GM21737 (cell line): ENCODE measurements around the gene RYK.
A peak's percentile ranks its signal among the peaks of the same experiment; 100 is the strongest.
"Not testable (repeated sequence)": the region's sequence is repeated elsewhere in the genome, so short reads cannot be mapped to it uniquely, and the experiment has no call there.

Experiments used
- ATAC-seq: cut with Tn5 transposase; IDR thresholded peaks from one replicate; pipeline ENCODE4 v1.9.1; 2021; ENCODE audit warnings: mild to moderate bottlenecking, moderate library complexity; ENCODE audit not compliant: unreplicated experiment

Gene RYK

DNA sequence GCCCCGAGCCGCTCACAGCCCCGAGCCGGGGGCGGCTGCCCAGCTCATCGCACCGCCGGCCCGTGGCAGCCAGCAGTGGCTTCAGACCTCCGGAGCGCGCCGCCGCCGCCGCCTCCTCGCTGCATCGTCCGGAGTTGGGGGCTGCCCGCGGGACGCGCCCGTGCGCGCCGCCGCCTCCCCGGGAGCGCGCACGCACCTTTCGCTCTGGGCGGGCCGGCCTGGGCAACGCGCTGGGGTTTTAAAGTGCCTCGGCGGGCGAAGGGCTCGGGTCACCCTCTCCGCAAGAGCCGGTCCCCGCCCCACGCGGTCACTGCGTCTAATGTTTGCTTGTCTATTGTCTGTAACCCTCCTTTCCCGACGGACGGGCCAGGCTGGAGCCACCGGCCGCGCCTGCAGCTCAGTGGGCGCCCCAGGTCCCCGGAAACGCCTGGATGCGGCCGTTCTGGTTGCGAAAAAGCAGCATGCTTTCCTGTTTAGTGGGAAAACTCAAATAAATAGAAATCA, at the start of gene RYK:
TSS of gene RYK (minus strand) at position 143 of the 504 bp plus-strand sequence. CDS start 205 bp downstream, outside the sequence.
- ATAC-seq = peak; percentile 73

DNA sequence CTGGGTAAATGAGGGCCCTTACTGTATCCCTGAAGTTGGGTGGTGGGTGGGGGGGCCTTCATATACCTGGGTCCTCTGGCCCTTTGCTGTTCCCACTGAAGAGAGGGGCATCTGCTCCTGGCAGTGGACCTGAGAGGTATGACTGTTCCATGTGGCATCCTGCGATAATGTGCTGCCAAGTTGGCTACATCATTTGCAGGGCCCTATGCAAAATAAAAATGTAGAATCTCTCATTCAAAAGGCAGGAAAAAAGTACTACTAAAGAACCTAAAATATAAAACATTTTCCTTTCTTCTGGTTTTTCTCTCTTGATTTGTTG, 49.2 kb upstream of the RYK start:
- ATAC-seq = no peak

DNA sequence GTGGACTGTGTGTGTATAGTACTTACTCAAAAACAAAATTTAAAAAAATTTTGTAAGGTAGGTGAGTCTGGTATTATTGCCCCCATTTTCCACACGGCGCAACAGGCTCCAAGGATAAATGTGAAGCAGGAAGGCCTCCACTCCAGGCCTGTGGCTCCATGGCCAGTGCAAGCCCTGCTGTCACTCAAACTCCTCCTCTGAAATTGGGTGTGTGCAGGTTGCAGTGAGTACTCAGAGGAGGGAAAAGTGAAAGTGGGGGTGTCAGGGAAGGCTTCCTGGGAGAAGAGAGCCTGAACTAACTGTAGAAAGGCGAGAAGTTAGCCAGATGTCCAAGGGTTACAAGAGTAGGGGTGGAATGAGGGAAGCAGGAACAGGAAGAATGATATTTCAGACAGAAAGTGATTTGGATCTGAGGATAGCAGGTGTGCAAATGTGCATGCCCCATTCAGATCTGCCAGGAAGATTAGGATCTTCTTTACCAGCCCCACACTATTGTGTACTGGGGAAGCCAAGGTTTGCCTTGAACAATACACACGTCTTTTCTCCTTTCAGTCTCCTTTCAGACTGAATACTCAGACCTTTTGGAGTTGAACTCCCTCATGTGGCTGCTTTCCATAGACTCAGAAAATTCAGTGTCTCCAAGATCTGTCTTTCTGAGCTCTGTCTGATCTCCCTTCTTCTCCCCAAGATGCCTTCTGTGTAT, 48.7 kb upstream of the RYK start:
- no peak for ATAC-seq

DNA sequence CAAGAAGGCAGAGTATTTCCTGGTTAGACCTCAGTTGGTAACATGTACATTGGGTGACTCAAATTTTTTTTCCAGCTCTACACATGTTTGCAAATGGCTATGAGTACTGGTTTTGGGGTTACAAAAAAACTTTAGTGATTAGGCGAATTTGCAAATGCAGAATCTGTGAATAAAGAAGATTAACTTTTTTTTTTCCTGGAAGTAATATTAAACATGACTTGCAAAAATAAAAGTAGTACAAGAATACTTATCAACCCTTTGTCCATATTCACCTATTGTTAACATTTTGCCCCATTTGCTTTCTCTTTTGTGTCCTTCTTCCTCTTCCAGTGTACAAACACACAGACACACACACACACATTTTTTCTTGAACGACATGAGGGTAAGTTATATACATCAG, 47.6 kb upstream of the RYK start:
- ATAC-seq = no peak

DNA sequence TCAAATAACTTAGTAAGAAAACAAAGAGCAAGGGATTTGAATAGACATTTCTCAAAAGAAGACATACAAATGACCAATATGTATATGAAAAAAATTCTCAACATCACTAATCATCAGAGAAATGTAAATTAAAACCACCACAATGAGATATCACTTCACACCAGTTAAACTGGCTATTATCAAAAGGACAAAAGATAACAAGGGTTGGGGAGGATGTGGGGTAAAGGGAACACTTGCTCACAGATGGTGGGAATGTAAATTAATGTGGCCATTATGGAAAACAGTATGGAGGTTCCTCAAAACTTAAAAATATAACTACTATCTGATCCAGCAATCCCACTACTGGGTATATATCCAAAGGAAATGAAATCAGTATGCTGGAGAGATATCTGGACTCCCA, 46.0 kb upstream of the RYK start:
- no peak for ATAC-seq

DNA sequence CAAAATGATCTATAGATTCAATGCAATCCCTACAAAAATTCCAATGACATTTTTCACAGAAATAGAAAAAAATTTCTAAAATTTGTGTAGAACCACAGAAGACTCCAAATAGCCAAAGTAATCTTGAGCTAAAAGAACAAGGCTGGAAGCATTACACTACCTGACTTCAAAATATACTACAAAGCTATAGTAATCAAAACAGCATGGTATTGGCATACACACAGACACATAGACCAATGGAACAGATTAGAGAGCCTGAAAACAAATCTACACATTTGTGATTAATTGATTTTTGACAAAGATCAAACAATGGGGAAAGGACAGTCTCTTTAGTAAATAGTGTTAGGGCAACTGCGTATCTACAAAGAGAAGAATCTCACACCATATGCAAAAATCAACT, 45.3 kb upstream of the RYK start:
- no peak for ATAC-seq

DNA sequence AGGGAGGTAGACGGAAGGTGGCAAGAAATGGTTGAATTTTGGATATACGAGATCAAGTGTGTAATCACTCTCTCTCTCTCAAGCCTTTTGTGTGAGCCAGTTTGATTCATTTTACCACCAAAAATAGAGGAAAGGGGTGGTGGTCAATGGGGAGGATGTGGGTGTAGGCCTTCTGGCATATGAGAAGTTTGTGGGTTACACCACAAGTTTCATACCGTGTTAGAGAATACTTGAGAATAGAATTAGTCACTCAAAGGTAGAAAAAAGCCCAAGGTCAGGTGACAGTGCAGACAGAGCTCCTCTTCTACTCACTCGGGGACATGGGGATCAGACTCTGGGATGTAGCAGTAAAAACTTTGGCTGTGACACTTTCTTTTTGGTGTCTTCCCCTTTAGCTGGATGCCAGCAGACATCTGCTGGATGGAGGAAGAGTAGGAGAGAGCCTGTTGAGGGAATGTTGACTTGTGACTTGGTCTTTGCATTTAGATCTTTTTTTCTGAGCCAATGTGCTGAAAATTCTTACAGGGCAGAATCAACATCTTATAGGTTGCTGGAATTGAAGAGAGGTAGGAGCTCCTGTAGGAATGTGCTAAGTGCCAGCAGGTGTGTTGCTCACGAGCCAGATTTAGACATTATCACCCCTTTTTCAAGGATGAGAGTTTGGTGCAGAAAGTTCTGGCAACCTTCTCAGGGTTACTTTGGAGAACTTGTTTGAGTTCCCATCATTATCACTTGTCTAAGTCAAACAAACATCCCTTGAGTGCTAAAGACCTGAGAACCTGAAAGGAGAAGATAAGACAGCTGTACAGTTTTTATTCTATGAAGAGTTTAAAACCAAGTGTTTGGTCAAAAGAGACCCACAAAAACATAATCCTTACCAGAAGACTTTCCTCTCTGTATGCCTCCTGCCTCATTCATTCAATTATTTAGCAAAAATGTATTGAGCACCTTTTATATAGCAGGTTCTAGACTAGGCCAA, 43.9 kb upstream of the RYK start:
- peak; percentile 100 for ATAC-seq

DNA sequence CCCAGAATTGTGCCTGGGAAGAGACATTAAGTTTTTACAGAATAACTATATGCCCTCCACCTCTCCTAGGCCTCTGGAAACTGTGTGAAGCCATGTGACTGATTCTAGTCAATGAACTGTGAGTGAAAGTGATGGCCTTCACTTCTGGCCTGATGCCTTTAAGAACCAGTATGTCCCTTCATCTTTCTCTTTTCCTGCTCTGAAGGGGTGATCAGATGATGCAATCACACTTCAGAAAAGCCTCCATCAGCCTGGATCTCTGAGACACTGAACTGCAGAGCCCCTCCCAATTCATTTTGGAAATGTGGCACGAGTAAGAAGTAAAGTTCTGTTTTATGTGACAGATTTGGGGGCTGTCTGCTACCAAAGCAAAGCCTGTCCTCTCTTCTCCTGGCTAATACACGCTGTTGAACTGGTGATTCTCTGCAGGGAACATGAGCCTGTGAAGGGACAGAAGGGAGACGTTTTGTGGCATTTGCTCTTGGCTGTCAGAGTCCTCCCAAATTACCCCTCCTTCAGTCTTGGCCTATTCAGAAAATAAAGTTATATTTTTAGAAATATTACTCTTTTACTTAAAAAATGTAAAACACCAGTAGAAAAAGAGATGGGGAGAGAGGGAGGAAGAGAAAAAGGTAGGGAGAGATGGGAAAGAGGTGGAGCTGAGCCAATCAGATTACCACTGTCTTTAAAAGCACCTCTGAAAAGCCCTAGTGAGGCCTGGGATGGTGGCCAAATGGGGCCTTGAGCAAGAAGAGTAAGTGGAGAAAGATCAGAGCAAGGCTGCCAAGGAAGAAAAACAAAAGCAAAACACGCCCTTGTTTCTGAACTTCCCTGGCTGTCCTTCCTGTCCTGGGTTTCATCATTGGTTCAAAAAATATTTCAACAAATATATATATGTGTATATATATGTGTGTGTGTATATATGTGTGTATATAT, 40.9 kb upstream of the RYK start:
- no peak for ATAC-seq

DNA sequence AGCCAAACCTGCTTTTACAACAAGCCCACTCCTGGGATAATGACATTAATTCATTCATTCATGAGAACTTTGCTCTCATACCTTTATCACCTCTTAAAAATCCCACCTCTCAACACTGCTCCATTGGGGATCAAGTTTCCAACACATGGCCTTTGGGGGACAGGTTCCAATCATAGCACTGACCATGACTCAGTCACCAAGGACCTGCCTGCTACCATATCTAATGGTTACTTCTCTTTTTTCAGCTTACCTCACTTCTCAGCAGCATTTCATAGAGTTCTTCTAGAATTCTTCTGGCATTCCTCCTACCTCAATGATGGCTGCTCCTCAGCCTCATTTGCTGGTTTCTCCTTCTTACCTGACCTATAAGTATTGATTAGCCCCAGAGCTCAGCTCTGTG, 36.9 kb upstream of the RYK start:
- no peak for ATAC-seq

DNA sequence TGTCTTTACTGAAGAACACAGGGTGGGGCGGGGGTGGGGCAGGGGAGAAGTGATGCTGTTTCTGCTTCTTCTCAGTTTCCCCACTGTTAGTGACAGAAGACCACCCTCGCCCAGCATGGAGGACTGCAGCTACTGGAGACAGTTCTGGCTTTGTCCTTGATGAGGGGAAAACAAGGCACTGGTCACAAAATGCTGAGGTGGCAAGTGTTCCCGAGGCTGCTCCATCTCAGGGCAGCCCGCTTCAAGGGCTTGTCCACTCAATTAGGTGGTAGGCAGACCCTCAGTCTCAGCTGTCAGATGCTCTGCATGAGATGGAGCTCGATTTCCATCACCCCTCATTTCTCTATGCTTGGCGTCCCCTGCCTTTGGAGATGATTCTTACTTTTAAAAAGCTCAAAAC, 33.8 kb upstream of the RYK start:
- ATAC-seq = no peak

DNA sequence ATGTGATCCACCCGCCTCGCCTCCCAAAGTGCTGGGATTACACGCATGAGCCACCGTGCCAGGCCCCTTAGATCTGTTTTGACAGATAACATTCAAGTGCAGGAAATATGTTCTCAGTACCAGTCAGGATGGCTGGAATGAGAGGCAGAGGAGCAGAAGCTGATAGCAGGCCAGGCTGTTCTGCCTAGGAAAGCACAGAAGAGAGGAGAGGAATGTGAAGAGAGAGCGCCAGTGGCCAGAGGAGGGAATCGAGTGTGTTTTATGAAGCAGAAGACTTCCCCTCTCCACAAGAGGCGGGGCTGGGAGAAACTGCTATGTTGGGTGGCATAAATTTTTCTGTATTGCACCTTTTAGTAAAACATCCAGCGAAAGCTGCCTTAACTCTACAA, 32.0 kb upstream of the RYK start:
- ATAC-seq = no peak

DNA sequence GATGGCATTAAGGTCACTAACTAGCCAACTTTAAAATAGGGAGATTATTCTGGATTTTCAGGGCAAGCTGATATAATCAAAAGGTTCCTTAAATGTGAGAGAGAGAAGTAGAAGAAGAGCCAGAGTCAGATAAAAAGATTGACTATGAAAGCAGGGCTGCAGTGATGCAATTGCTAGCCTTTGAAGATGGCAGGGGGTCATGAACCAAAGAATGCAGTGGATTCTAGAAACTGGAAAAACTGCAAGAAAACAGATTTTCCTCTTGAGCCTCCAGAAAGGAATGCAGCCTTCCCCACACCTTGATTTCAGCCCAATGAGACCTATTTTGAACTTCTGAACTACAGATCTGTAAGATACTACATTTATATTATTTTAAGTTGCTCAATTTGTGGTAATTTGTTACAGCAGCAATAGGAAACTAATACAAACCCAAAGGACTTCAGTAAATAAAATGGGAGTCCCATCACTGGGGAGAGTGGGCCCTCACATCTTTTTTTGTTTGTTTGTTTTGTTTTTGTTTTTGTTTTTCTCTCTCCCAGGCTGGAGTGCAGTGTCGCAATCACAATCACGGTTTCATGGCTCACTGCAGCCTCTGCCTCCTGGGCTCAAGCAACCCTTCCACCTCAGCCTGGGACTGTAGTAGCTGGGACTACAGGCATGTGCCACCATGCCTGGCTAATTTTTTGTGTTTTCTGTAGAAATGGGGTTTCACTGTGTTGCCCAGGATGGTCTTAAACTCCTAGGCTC, 31.4 kb upstream of the RYK start:
- ATAC-seq = no peak

DNA sequence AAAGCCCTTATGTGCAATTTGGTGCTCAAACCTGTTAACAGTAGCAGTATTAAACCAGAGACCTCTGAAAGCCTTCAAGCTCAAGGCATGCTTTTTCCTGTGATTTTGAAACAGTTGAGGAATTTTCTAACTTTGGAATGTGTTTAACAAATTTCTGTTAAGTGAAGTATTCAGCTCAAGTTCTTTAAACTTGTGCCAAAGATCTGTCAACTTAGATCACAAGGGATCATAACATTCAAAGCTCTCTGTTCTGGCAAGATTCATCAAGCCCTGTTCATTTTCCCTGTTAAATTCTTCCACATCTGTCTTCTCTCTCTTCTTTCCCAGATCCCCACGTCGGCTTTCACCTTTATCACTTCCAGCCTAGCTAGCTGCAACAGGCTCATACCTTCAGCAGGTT, 28.8 kb upstream of the RYK start:
- ATAC-seq = no peak

DNA sequence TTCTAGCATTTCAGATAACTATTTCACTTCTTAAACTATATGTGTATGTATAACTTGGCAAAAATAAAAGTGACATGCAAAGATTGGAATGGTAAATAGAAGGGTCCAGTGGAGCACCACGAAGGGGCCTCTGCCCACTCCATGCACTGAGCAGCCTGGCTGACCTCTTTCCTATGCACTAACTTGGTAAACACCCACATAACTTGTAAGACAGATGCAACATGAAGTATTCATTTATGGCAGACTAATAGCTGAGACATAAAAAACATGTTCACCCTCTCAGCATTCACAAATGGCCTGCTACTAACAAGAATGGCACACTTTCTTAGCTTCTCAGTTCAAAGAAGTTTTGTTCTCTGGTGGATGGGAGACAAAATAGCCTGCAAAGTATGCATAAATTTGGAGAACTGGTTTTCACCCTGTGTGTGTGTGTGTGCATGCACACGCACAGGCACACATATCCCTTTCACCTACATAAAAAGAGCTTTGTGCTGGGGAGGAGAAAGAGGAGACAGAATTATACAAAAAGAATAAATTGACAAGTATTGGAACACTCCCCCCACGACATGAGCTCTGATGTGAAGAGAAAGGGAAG, 26.5 kb upstream of the RYK start:
- ATAC-seq = no peak

DNA sequence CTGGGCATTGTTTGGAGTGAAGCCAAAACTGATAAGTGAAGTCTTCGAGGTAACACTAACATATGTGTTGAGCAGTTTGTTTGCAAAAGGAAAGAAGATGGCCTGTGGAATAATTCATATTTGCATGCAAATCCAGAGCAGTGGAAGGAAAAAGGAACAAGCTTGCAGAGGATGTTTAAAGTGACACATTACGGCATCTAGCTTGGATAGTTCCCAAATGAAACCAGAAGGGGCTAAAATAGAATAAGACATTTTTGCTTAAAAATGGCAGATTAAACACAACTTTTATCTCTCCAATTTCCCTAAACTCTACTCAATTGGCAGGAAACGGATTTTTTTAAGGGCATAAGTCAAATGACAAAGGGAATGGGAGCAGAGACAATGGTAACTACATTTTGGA, 25.4 kb upstream of the RYK start:
- no peak for ATAC-seq

DNA sequence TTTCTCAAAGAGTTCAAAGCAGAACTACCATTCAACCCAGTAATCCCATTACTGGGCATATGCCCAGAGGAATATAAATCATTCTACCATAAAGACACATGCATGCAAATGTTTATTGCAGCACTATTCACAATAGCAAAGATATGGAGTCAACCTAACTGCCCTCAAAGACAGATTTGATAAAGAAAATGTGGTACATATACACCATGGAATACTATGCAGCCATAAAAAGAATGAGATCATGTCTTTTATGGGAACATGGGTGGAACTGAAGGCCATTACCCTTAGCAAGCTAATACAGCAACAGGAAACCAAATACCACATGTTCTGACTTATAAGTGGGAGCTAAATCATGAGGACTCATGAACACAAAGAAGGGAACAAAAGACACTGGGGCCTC, 24.5 kb upstream of the RYK start:
- not testable (repeated sequence) for ATAC-seq

DNA sequence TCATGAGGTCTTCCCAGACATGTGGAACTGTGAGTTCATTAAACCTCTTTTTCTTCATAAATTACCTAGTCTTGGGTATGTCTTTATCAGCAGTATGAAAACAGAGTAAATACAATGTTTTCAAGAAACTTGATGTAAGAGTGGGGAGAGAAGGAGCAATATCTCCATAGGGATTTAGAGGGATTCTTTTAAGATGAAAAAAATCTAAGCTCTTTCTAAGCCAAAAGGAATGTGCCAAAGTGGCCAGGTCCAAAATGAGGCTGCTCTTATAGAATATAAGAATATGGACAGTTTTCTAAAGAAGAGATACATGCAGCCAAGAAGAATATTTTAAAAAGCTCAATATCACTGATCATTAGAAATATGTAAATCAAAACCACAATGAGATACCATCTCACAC, 23.9 kb upstream of the RYK start:
- ATAC-seq = no peak

DNA sequence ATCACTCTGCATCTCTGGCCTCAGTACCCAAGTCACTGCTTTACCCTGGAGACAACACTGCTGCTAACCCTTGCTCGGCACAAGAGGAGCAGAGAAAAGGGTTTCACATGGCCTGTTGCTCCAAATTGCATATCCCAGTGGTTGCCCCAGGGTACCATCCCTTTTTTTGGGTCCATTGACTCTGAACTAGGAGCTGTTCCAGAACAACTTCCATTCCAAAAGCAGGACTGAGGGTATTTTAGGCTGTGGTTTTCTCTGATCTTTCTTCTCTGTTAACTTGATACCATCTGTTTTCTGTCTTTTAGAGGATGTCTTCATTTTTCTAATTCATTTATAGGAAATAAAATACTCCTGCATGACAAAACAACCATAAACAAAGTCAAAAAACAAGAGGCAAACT, 17.3 kb upstream of the RYK start:
- no peak for ATAC-seq

DNA sequence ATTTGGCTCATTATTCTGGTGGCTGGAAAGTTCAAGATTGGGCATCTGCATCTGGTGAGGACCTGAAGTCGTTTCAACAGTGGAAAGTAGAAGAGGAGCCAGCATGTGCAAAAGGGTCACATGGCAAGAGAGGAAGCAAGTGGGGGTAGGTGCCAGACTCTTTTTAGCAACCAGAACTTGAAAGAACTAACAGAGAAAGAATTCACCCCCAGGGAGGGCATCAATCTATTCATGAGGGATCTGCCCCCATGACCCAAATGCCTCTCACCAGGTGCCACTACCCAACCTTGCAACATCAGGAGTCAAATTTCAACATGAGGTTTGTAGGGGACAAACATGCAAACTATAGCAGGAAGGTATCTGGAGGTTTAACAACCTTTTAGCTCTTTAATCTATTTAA, 10.3 kb upstream of the RYK start:
- no peak for ATAC-seq

DNA sequence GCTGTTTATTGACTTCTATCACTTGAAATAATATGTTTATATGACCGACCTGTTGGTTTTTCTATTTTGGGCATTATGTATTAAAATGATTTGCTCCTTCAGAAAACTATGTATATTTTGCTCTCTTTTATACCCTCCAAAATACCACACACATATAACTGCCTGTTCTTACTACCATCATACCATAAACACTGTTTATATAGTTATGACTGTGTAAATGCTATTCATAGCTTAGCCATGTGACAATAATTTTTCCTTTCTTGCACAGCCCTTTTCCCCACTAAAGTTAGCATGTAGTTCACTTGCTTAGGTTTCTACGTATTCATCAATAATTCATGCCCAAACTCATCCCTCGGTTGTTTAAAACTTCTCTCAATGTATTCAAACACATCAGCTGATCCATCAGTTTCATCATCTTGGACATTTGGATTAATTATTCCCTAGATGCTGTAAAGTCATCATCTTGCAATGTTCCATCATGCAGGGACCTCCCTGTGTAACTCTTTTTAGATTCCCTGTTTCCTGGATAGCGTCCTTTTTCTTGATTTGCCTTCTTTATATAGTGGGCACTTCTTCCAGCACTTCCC, 8.2 kb upstream of the RYK start:
- no peak for ATAC-seq
